HG03025 (cell line): Measurements from ENCODE around the gene DIP2B.

Source experiments
- ATAC-seq: cut with Tn5 transposase; IDR thresholded peaks from one replicate; pipeline ENCODE4 v1.9.1; 2021; ENCODE audit warnings: mild to moderate bottlenecking, moderate library complexity; ENCODE audit not compliant: unreplicated experiment, low FRiP score

DIP2B gene

GRCh38 chr12:50708631-50709030 lies 203.8 kb downstream of the DIP2B start:
- ATAC-seq = no peak

- no peak for ATAC-seq
Measured at GRCh38 chr12:50711121-50711520, 206.3 kb downstream of the DIP2B start.

- no peak for ATAC-seq
Measured at GRCh38 chr12:50715174-50715573, 210.4 kb downstream of the DIP2B start.

GRCh38 chr12:50718760-50719159 lies 214.0 kb downstream of the DIP2B start:
- no peak for ATAC-seq

- no peak for ATAC-seq
Measured at GRCh38 chr12:50720085-50720484, 215.3 kb downstream of the DIP2B start.

- no peak for ATAC-seq
Measured at GRCh38 chr12:50720501-50720900, 215.7 kb downstream of the DIP2B start.

- ATAC-seq = no peak
Measured at GRCh38 chr12:50723865-50724264, 219.1 kb downstream of the DIP2B start.

GRCh38 chr12:50725011-50725942 lies 220.5 kb downstream of the DIP2B start:
- ATAC-seq = no peak

- no peak for ATAC-seq
Measured at GRCh38 chr12:50727466-50727865, 222.7 kb downstream of the DIP2B start.

- no peak for ATAC-seq
Measured at GRCh38 chr12:50728417-50728816, 223.6 kb downstream of the DIP2B start.

GRCh38 chr12:50728841-50729240 lies 224.1 kb downstream of the DIP2B start:
- ATAC-seq = no peak

GRCh38 chr12:50732591-50732990 lies 227.8 kb downstream of the DIP2B start:
- no peak for ATAC-seq

- ATAC-seq = no peak
Measured at GRCh38 chr12:50733706-50734105, 228.9 kb downstream of the DIP2B start.

- ATAC-seq = no peak
Measured at GRCh38 chr12:50734409-50735263, 229.9 kb downstream of the DIP2B start.

- ATAC-seq = no peak
Measured at GRCh38 chr12:50739611-50740010, 234.8 kb downstream of the DIP2B start.

GRCh38 chr12:50740307-50740706 lies 235.5 kb downstream of the DIP2B start:
- ATAC-seq = no peak

- ATAC-seq = no peak
Measured at GRCh38 chr12:50742776-50743175, 238.0 kb downstream of the DIP2B start.

GRCh38 chr12:50745861-50746260 lies 241.1 kb downstream of the DIP2B start:
- no peak for ATAC-seq

- ATAC-seq = no peak
Measured at GRCh38 chr12:50746431-50746830, 241.6 kb downstream of the DIP2B start.

- ATAC-seq = no peak
Measured at GRCh38 chr12:50747817-50748216, 243.0 kb downstream of the DIP2B start.

GRCh38 chr12:50749459-50749882 lies 244.7 kb downstream of the DIP2B start:
- ATAC-seq = no peak
